WERI-Rb-1 (cell line): ENCODE data around the gene ARMH2.
"Not testable (repeated sequence)": the region's sequence is repeated elsewhere in the genome, so short reads cannot be mapped to it uniquely, and the experiment has no call there.

Source experiments
- DNase-seq: peaks from one replicate; pipeline ENCODE4 v3.0.0-alpha.2; 2020
- H3K27ac ChIP-seq: fragments of 250-450 bp; sonication (Bioruptor Pico); 2 replicates; pipeline ENCODE4 v1.5.1; 2020; ENCODE audit warnings: mild to moderate bottlenecking, moderate library complexity
- H3K27me3 ChIP-seq: fragments of 250-450 bp; sonication (Bioruptor Pico); 2 replicates; pipeline ENCODE4 v1.5.1; 2021; ENCODE audit warnings: mild to moderate bottlenecking, low read depth, moderate library complexity; ENCODE audit not compliant: insufficient read depth, severe bottlenecking
- H3K36me3 ChIP-seq: fragments of 250-450 bp; sonication (Bioruptor Pico); 2 replicates; pipeline ENCODE4 v1.5.1; 2020; ENCODE audit warnings: mild to moderate bottlenecking, moderate library complexity
- H3K4me3 ChIP-seq: 2 replicates; pipeline ENCODE4 v1.5.1; 2011; ENCODE audit warnings: low read depth, mild to moderate bottlenecking, control low read depth, low read length
- H3K9me3 ChIP-seq: fragments of 250-450 bp; sonication (Bioruptor Pico); 2 replicates; pipeline ENCODE4 v1.5.1; 2021; ENCODE audit warnings: mild to moderate bottlenecking, moderate library complexity; ENCODE audit not compliant: severe bottlenecking
- TF ChIP-seq, protein P1 (sequence below): IDR thresholded peaks from 2 replicates; pipeline ENCODE4 v1.5.1; 2011; ENCODE audit warnings: low read depth, mild to moderate bottlenecking, control low read depth, inconsistent platforms, low read length

The ARMH2 gene

DNA sequence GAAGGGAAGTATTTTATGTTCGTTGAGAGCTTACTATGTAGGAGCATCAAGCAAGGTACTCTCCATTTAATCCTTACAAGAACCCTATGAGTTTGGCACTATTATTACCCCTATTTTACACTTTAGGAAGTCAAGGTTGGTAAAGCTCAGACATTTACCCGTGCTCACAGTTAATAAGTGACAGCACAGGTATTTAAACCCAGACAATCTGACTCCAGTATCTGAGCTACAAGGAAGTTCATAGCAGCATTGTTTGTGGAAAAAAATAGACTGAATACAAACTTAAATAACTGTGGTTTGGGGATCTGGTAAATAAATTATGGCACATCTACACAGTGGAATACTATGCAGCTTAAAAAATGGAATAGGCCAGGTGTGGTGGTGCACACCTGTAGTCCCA, 45.2 kb downstream of the ARMH2 start:
- H3K27ac ChIP-seq = no peak overlapping the region
- DNase-seq = no peak
- TF ChIP-seq, protein P1, sequence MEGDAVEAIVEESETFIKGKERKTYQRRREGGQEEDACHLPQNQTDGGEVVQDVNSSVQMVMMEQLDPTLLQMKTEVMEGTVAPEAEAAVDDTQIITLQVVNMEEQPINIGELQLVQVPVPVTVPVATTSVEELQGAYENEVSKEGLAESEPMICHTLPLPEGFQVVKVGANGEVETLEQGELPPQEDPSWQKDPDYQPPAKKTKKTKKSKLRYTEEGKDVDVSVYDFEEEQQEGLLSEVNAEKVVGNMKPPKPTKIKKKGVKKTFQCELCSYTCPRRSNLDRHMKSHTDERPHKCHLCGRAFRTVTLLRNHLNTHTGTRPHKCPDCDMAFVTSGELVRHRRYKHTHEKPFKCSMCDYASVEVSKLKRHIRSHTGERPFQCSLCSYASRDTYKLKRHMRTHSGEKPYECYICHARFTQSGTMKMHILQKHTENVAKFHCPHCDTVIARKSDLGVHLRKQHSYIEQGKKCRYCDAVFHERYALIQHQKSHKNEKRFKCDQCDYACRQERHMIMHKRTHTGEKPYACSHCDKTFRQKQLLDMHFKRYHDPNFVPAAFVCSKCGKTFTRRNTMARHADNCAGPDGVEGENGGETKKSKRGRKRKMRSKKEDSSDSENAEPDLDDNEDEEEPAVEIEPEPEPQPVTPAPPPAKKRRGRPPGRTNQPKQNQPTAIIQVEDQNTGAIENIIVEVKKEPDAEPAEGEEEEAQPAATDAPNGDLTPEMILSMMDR = no peak
- no peaks in the 10 kb centered on the region for H3K36me3 ChIP-seq
- no peaks in the 10 kb centered on the region for H3K27me3 ChIP-seq
- H3K4me3 ChIP-seq = no peak overlapping the region
- H3K9me3 ChIP-seq = peaks cover 4% of the 10 kb centered on the region

DNA sequence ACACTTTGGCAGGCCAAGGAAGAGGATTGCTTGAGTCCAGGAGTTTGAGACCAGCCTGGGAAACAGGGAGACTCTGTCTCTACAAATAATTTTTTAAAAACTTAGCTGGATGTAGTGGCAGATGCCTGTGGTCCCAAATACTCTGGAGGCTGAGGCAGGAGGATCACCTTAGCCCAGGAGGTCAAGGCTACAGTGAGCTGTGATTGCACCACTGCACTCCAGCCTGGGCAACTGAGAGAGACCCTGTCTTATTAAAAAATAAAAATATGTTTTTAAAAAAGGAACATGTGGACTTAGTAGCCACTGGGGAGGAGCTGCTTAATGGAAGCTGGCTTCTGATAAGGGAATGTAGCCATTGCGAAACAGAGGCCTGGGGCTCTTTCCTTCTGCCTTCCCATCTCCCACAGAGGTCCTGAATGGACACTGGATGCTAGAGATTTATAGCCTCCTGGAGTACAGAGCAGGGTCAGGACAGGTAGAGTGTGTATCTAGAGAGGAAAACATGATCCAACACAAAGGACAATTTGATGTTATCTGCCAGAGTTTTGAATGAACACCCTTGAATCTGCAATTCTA, 45.7 kb downstream of the ARMH2 start:
- Histone ChIP-seq H3K4me3 (no peak overlapping the region), H3K27me3 (no peaks in the 10 kb centered on the region), H3K36me3 (no peaks in the 10 kb centered on the region), H3K9me3 (peaks cover 4% of the 10 kb centered on the region), H3K27ac (no peak overlapping the region)
- TF ChIP-seq, protein P1 = no peak
- no peak for DNase-seq

DNA sequence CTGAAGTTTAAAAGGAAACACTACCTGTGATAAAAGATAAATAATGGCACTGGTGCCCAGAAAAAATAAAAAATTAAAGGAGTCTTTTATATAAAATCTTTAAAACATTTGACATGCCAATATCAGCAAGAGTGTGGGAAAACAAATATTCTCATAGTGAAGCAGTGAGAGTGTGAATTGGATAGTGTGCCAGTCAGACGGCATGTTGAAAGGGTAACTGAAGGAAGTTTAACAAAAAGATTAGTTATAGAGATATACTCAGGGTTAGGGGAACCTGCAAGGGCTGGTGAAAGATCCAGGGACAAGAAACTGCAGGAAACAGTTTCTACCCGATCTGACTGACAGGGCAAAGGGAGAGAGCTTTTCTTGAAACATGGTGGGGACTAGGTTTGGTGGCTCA, 46.2 kb downstream of the ARMH2 start:
- TF ChIP-seq, protein P1 = no peak
- Histone ChIP-seq H3K27ac (no peak overlapping the region), H3K4me3 (no peak overlapping the region), H3K27me3 (no peaks in the 10 kb centered on the region), H3K36me3 (no peaks in the 10 kb centered on the region), H3K9me3 (peaks cover 4% of the 10 kb centered on the region)
- no peak for DNase-seq

DNA sequence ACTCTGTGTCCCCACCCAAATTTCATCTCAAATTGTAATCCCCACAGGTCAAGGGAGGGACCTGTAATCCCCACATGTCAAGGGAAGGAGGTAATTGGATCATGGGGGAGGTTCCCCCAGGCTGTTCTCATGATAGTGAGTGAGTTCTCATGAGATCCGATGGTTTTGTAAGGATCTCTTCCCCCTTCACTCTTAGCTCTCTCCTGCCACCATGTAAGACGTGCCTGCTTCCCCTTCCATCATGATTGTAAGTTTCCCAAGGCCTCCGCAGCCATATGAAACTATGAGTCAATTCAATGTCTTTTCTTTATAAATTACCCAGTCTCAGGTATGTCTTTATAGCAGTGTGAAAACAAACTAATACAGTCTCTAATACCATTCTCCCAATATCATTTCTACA, 47.8 kb downstream of the ARMH2 start:
- not testable (repeated sequence) for H3K9me3 ChIP-seq, H3K36me3 ChIP-seq, DNase-seq, H3K27me3 ChIP-seq, H3K27ac ChIP-seq, H3K4me3 ChIP-seq

DNA sequence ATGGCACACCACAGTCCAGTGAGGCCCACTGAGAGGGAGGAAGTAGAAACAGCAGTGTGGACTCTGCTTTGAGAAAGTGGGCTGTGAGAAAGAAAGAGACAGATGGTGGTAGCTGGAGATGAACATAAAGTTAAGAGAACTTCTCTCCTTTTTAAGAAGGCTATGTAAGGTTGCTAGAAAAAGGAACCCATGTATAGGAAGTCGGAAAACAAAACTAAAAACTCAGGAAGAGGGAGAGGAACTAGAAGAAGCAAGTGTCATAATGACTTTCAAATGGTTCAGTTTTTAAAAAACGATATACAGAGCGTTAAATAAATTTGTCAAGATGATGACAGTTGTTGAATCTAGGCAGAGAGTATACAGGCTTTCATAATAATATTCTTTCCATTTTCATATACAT, 49.4 kb downstream of the ARMH2 start:
- no peak for DNase-seq
- Histone ChIP-seq H3K27me3 (no peaks in the 10 kb centered on the region), H3K36me3 (no peaks in the 10 kb centered on the region), H3K4me3 (no peak overlapping the region), H3K27ac (no peak overlapping the region), H3K9me3 (peaks cover 4% of the 10 kb centered on the region)
- TF ChIP-seq, protein P1 = no peak
